HG03575 (cell line): Measurements from ENCODE around the gene LAYN.

Experiments used
- ATAC-seq: cut with Tn5 transposase; IDR thresholded peaks from one replicate; pipeline ENCODE4 v1.9.1; 2021; ENCODE audit not compliant: unreplicated experiment, insufficient number of reproducible peaks, low FRiP score; ENCODE audit errors: extremely low read depth

The LAYN gene

DNA sequence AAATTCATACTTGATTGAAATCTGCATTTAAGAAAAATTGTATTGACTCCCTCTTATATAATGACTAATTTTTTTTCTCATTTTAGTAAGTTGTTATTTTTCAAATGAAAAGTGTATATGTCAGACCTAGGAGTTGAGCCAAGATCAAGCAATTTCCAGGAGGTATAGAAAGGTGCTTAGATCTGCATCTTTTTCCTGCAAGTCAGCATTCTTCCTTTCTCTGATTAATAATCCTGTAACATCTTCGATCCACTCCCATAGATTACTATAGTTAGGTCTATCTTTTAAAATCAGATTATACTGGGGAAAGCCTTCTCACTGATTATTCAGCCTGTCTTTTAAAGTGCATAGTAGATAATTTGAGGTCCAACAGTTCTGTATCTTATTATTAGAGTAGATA lies 13.2 kb upstream of the LAYN start:
- no peak for ATAC-seq

GRCh38 chr11:111528557-111528956 lies 12.0 kb upstream of the LAYN start:
- ATAC-seq, result no peak

DNA sequence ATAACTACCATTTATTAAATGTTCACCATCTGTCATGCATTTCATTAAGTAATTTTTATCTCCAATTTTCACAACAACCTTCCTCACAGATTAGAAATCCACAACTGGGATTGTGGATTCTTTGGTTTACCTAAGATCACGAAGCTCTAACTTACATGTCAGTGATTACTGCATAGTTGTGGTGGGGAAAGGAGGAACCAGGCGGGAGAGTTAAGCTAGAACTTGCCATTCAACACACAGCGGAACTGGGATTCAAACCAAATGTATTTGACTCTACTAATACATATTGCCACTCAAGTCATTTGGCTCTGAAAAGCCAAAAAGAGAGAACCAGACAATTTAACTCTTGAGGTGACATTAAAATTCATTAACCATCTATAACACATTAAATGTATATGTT lies 10.4 kb upstream of the LAYN start:
- no peak for ATAC-seq

DNA sequence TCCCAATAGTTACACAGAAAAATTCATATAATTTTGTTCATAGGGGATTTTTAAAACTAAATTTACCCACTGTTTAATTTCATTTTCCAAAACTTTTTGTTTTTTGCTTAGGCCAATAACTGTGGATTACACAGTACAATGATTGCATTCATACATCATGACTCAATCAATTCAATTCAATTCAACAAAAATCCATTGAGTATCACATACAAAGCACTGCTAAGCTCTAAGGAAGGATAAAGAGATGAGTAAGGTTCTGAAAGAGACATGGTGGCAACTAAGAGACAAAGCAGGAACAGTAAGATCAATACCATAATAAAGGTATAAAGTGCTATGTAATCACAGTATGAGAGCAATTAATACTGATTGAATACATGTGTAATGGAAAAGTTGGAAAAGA lies 9.4 kb upstream of the LAYN start:
- no peak for ATAC-seq

DNA sequence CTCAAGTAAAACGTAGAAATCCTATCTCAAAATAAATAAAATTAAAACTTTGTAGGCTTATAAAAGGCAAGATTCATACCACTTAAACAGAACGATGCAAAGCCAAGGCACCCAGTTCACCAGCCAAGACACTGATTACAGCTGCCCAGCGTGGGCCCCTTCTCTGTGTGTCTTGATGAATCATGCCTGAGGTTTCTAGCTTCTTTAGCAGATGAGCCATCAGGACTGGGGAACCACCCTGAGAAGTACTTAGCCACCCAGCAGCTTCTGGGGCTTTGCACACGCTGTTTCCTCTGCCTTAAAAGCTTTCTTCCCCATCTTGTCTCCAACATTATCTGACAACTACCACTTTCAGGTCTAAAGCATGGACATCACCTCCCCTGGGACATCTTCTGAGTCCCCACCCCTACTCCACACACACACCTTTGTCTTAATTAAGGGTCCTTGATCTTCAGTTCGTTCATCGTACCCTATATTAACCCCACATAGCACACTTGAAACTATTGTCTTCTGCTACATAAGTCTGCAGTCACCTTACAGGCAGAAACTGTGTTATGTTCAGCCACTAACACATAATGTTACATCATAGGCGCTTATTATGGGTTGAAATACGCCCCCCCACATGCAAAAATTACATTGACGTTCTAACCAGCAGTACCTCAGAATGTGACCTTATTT lies 8.7 kb upstream of the LAYN start:
- no peak for ATAC-seq

GRCh38 chr11:111532365-111532709 lies 8.2 kb upstream of the LAYN start:
- ATAC-seq, result no peak

- no peak for ATAC-seq
These were observed 5.2 kb upstream of the LAYN start for GRCh38 chr11:111535281-111535680.

DNA sequence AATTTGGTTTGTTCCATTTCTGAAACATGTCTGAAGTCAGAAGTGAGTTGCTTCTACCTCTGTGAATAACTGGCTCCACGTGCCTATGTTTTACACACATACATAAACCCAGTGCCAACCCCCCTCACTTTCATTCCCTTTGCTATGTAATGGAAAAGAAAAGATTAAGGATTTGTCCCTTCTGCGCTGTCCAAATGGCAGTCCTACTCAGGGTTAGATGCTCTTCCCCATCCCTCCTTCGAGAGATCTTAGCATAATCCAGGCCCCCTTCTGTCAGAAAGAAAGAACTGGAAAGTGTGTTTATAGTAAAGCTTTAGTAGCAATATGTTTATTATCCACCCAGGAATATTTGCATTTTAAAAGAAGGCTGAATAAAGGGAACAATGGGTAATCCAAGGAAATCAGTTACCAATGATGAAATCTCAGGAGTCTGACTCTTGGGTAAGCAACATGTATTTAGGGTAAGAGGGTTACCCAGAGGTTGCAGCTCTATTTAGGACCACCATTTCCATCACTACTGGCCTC lies 3.1 kb upstream of the LAYN start:
- no peak for ATAC-seq

- ATAC-seq, result no peak
These were observed 2.0 kb upstream of the LAYN start for GRCh38 chr11:111538407-111539114.

DNA sequence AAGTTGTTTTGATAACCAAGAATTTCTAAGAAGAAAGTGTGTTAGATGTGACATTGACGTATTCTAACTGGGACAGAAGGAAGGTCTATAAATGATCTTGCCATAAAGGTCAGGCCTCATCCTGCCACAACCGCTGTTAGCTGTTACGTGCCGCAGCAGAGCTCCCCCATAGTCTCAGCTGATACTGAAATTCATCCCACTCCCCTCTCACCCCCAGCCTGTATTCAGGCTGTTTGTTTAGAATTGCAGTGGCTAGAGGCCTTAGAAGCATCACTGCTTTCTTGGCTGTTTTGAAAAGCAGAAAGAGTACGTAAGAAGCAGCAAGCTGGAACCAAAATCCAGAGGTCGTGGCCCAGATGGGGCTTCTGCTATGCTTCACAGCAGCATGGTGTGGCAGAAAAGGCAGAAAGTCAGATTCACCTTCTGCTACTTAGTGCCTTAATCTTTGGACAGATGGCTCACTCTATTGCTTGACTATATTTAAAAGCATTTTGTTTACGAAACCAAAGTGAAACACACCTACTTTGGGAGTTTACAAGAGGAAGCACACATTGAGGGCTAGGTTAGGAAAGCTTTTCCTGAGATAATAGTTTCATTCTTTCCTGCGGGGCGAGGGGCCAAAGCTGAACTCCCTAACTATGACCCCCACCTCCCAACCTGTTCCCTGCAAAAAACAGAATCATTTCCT lies 950 bp upstream of the LAYN start:
- no peak for ATAC-seq

DNA sequence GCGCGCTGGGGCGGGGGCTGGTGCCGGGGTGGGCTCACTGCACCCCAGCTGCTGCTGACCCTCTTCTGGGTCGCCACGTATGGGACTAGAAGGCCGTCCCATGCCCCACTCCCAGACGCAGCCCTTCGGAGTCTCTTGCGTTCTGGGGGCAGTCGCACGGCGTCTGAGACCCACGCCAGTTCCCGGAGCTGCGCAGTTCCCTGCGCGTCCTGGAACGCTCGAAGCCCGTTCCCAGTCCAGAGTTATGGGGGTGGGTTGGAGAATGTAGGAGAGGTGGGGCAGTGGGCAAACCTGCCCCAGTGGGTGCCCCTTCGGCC lies 375 bp downstream of the LAYN start:
- ATAC-seq, result no peak

DNA sequence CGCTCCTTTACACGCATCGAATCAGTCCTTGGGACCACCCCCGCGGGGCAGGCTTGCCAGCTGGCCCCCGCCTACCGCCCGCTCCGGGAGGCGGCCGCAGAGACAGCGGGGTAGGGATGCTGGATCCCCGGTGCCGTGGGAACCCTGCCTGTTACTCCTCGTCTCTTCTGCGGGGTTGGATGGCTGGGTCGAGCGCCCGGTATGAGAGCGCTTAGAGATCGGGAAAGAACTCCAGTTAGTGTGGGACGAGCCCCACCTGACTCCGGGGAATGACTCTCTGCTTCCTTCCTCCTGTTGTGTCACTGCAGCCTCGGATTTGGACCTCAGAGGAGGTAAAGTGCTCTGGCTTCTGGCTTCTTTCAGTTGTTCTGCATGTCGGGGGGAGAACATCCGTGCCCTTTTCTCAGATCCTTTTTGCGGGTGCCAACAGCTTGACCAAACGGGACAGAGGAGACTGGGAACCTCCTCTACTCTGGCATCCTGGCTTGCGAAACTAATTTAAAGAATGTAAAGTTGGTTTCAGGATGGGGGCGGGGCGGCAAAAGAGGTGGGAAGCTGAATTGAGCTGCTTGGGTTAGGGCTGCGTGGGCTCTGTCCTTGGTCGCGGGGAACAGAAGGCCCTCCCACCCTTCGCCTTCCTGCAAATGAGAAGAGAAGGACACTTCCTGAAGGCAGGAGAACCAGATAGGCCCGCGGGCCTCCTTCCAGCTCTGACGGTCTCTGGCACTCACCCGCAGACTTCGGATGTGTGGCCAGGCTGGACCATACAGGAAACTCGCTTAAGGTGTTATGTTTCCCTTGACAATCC lies 938 bp downstream of the LAYN start:
- no peak for ATAC-seq

GRCh38 chr11:111542606-111543275 lies 2.2 kb downstream of the LAYN start:
- no peak for ATAC-seq

GRCh38 chr11:111548525-111548924 lies 8.0 kb downstream of the LAYN start:
- ATAC-seq, result no peak

DNA sequence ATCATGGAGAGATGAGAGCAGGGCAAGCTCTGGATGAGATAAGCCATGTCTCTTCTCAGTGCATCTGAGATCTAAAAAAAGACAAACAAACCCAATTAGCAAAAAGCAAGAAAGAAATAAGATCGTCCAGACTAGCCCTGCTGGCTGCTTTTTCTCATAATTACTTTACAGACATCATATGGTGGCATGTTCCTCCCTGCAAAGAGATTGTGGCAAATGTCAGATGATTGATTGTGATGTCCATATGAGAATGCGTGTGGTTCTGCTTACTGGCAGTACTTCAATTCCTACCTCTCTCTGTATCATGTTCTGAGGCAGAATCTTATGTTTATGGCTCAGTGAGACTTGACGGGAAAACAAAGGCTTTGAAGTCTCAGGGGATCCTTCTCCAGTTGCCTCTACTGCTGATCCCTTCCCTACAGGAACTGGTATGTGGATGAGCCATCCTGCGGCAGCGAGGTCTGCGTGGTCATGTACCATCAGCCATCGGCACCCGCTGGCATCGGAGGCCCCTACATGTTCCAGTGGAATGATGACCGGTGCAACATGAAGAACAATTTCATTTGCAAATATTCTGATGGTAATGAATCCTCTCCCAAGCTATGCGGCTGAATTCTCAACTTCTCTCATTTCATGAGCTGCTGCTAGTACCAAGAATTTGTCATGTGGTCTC lies 8.8 kb downstream of the LAYN start:
- ATAC-seq, result no peak

DNA sequence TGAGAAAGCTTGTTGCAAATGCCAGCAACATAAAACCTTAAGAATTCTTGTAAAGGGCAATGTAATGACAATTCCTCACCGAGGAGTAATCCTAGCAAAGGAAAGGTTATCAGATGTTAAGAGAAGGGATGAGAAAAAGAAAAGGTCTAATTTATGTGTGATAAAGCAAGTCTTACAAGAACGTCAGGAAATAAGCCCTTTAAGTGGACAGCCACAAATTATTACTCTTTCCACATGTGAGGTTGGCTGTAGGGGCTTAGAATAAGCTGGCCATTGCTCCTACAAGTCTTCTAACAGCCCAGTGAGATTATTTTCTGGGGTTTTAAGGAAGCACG lies 9.3 kb downstream of the LAYN start:
- ATAC-seq, result no peak

DNA sequence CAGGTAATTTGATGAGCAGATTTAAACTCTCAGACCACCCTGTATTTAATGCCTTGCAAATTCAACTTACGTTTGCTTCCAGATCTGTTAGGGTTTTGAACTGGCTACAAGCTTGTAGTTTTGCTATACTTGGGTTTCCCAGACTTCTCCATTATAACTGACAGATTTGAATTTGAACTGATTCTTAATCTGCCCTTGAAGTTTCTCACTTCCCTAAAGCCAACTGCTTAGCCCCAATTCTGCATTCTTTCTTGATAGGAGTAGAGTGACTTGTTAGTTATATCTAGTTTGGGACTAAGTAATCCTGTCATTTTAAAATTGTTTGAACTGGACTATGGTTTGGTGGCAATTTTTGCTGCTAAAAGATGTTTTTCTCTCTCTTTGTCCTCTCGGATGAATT lies 9.7 kb downstream of the LAYN start:
- ATAC-seq, result no peak

GRCh38 chr11:111554532-111554931 lies 14.0 kb downstream of the LAYN start:
- ATAC-seq, result no peak

DNA sequence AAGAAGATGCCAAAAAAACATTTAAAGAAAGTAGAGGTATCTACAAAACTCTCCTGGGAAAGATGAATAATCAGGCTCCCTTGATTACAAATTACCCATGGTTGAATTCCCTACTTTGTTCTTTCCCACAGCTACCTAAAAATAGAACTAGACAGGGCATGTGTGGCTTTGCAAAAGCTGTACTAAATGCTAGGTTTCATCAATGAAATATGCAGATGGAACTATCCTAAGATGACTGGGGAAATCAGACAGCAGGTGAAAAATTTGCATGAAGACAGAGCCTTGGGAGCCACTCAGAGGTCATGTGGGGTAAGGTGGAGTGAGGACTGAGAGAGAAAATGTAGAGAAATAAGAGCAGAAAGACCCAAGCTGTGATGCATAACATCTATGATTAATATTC lies 14.7 kb downstream of the LAYN start:
- ATAC-seq, result no peak
